G401.6 (cell line): Measurements from ENCODE around the gene LSM3.
"Not testable (repeated sequence)": the region's sequence is repeated elsewhere in the genome, so short reads cannot be mapped to it uniquely, and the experiment has no call there.

ENCODE experiments used
- FAIRE-seq: peaks from 2 replicates; lab custom pipeline; 2012; peaks lifted over from hg19 to GRCh38; lab: Jason Lieb, UNC

The LSM3 gene

DNA sequence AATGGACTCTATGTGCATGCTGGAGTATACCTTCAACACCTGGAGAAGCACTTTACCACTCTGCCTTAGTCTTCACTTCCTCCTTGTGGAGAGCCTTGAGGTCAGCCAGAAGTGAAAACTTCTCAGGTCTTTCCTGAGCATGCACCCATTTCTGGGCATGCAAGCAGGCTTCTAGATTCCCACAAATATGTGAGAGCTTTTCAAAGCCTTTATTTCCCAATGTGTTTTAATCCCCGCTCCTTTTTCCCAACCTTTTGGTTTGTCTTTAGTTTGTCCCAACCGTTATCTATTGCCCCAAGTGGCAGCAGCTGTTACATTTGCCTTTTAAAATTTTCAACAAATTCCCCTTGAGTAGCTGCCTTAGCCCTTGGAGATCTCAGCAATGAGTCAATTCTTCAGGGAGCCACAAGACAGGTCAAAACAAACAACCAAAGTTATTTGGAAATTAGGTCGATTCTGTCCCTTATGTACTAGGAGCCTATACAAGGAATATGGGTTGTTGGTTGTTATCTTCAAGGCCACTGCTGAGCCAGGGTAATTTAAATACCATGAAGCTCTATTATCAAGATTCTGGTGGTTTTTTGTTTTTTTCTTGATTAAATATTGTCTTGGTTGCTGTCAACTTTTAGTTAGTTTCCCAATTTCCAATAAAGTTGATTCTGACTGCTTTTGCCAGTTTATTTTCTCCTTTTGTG lies 44.4 kb downstream of the LSM3 start:
- no peak for FAIRE-seq

DNA sequence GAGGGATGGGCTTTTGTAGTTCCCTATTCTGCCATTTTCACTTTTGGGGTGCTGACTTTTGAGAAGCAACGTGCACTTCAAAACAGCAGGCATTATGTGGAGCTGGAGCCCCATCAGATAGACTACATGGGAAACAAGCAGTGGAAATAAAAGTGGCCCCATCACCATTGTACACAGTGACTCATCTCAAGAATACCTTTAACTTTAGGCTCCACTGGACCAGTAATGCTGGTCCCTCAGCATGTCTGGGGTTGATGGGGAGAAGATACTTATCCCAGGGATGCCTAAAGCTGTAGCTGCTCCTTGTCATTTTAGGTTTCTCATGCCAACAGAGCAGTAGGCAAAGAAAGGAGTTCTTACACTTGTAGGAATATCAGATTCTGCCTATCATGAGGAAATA lies 45.0 kb downstream of the LSM3 start:
- FAIRE-seq = no peak

DNA sequence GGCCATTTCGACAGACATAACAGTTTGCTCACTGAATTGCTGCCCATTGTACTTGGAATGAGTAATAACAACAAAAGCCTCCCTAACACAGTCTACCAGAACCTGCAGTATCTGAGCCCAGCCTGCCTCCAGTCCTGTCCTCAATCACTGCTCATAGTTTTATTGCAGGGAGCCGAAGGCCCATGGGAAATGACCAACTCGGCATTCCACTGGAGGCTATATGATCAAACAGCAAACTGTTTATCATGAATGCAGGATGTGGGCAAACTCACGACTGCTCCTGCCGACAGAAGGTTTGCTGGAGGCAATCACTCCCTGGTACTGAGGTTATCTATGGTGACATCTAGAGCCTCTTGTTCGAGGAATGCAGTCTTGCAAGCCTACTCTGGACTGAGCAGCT lies 46.3 kb downstream of the LSM3 start:
- FAIRE-seq = no peak

DNA sequence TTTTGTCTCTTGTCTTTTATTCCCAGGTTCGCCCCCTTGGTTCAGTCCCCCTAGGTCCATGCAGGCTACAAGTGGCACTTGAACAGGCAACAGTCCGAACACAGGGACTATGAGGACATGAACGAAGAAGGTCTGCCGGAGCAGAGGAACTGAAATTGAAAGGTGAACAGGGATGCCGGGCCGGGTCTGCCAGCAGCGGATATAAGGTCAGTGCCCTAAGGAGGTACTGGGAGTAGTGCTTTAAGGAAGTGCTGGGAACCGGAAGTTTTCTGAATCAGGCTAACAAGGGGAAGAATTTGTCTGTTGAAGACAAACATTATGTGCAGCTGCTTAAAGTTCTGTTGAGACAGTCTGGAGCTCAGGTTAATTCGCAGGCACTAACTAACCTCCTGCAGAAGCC lies 46.8 kb downstream of the LSM3 start:
- no peak for FAIRE-seq

DNA sequence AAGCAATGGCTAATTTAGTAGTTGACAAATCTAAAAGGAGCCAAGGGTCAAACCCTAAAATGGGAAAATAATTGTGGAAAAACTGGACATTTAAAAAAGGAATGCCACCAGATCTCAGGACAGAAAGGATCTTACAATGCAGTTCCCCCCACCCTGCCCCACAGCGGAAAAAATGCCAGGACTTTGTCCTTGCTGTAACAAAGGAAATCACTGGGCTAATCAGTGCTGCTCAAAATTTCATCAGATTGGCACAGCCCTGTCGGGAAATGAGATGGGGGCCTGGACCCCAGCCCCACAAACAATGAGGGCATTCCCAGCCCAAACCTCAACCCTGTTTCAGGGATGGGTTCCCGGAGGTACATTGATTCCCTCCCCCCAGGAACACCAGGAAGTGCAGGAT lies 47.7 kb downstream of the LSM3 start:
- FAIRE-seq = not testable (repeated sequence)

GRCh38 chr3:14227856-14228255 lies 49.2 kb downstream of the LSM3 start:
- FAIRE-seq = no peak

GRCh38 chr3:14228681-14229470 lies 50.3 kb downstream of the LSM3 start:
- no peak for FAIRE-seq

DNA sequence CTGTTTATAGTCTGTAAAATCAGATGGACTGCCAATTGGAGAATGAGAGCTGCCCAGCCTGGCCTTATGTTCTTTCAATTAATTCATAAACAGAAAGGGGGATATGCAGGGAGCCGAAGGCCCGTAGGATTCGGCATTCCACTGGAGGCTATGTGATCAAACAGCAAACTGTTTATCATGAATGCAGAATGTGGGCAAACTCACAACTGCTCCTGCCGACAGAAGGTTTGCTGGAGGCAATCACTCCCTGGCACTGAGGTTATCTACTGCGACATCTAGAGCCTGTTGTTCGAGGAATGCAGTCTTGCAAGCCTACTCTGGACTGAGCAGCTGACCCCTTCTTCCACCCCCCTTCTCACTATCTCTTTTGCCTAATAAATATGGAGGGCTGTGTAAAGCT lies 51.1 kb downstream of the LSM3 start:
- not testable (repeated sequence) for FAIRE-seq

GRCh38 chr3:14230729-14231128 lies 52.1 kb downstream of the LSM3 start:
- no peak for FAIRE-seq

- FAIRE-seq = no peak
Observed at GRCh38 chr3:14231145-14231990, 52.8 kb downstream of the LSM3 start.

DNA sequence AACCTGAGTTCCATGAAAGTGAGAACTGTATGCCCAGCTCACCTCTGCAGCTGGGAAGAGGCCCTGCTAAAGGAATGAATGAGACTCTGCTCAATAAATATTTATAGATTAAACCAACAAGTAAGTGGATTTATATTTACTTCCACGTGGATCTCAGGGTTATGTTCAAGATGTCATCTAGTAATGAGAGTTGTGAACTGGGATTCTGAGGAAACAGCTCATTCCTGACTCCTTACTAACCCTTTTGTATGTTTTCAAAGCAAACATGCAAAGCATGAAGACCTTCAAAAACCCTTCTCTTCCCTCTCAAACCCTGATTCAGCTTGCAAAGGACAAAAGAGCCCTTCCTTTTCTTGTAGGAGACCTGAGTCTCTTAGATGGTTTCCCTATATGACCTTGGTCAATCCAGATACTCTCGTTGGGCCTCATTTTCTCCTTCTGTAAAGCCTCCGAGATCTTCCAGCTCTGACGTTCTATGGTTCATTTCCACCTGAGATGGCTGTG lies 53.4 kb downstream of the LSM3 start:
- FAIRE-seq = no peak

DNA sequence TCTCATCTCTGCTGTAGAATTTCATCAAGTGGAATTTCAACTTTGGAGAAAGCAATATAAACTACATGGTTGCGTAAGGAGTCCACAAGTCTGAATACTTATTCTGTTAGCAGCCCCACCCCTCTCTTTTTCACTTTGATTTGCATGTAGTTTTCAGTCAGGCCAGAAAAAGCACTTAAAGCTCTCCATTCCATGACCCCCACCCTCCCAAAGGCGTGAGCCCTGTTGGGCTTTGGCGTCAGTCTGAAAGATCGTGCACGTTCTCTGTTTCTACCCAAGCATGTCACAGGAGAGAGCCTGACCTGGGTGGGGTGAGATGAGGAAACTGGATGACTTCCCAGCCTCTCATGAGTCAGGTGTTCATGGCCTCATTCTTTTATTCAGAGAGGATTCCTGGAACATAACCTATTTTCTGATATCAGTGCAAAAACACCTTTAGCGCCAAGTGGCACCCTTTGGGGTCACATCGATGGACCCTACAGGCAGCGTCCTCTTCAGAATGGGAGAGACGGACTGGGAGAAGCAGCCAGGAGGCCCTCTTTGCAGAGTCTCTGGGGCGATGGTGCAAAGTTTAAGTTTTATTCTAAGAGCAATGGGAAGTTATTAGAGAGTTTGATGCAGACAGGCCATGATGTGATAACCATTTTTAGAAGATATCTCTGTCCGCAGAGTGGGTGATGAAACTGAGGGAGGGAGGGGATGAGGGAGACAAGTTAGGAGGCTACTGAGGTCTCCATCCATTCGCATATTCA lies 55.8 kb downstream of the LSM3 start:
- no peak for FAIRE-seq

GRCh38 chr3:14235003-14235911 lies 56.6 kb downstream of the LSM3 start:
- FAIRE-seq = no peak

- FAIRE-seq = no peak
Observed at GRCh38 chr3:14235912-14236295, 57.3 kb downstream of the LSM3 start.

DNA sequence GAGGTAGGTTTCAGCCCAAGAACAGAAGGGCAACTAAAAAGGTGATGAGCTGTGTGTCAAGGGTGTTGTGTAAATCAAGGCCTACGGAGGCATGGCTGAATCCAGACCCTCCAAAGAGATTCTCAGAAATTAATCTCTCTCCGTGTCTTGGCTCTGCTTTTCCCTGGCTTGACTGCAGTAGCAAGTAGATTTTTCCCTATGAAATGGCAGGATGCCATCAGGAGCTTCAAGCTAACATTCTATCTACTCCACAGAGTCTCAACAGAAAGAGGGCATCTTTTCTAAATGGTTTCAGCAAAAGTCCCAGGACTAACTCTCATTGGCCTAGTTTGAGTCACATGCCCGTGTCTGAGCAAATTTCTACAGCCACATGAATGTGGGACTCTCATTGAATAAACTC lies 58.3 kb downstream of the LSM3 start:
- no peak for FAIRE-seq

GRCh38 chr3:14237457-14237856 lies 58.8 kb downstream of the LSM3 start:
- no peak for FAIRE-seq

DNA sequence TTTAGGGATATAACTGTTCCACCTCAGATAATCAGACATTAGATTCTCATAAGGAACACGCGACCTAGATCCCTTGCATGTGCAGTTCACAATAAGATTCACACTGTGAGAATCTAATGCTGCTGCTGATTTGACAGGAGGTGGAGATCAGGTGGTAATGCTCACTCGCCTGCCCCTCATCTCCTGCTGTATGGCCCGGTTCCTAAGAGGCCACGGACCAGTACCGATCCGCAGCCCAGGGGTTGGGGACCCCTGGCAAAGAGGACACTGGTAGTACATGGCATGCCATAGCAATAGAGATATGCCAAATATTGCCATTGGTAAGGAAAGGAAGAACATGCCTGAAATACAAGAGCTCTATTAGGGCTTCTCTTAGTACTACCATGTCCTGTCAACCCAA lies 59.7 kb downstream of the LSM3 start:
- no peak for FAIRE-seq

DNA sequence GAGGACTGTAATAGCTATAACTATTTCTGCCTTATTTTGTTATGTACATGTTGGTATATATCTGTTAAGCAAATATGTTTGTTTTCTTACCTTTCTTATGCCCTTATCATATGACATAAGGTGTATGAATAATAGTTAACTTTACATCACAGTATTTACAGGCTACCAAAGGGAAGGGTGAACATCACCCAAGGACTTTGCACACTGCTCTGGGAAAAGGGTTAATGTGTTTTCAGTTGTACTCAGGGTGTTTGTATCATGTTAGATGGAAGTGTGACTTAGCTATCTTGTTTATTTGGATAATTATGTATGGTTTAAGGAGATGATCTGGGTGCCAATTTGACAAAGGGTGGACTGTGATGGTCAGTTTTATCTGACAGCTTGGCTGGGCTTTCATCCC lies 60.3 kb downstream of the LSM3 start:
- FAIRE-seq = no peak

DNA sequence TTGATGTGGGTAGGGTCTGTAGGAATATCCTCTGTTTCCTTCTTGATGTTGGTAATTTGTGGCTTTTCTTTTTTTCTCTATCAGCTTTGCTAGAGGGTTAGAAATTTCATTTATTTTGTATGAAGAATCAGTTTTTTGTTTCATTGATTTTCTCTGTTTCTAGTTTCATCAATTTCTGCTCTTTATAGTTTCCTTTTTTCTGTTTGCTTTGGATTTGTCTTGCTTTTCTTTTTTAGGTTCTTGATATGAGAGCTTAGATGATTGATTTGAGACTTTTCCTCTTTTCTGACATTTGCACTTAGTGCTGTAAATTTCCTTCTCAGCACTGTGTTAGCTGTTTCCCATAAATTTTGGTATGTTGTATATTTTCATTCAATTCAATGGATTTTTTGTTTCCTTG lies 61.3 kb downstream of the LSM3 start:
- FAIRE-seq = no peak

DNA sequence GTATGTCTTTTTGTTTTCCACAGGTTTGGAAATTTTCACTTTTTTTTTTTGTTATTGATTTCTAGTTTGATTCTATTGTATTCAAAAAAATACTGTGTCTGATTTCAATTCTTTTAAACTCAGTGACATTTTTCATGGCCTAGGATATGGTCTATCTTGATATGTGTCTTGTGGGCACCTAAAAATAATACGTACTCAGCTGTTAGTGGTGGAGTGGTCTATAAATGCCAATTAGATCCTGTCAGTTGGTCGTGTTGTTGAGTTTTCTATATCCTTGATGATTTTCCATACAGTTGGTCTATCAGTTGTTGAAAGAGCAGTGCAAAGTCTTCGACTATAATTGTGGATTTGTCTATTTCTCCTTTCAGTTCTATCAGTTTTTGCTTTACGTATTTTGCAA lies 61.7 kb downstream of the LSM3 start:
- FAIRE-seq = no peak

- no peak for FAIRE-seq
Observed at GRCh38 chr3:14241716-14242115, 63.1 kb downstream of the LSM3 start.
